SKM-1 treated with dmso at 0.1 percent for 144 hours (cell line): ENCODE measurements around the gene SYNRG.
"Not testable (repeated sequence)": the region's sequence is repeated elsewhere in the genome, so short reads cannot be mapped to it uniquely, and the experiment has no call there.

Experiments
- DNase-seq: peaks from one replicate; lab custom pipeline; 2025; ENCODE audit not compliant: unreplicated experiment; lab: John Stamatoyannopoulos, UW

Gene SYNRG

GRCh38 chr17:37541880-37542660 lies 67.1 kb downstream of the SYNRG start:
- no peak for DNase-seq

- no peak for DNase-seq
Observed at GRCh38 chr17:37538981-37539659, 70.1 kb downstream of the SYNRG start.

GRCh38 chr17:37535906-37536305 lies 73.3 kb downstream of the SYNRG start:
- no peak for DNase-seq

GRCh38 chr17:37532756-37533155 lies 76.5 kb downstream of the SYNRG start:
- DNase-seq, result no peak

GRCh38 chr17:37530420-37530819 lies 78.8 kb downstream of the SYNRG start:
- DNase-seq, result no peak

GRCh38 chr17:37527249-37527851 lies 81.9 kb downstream of the SYNRG start:
- DNase-seq, result peak; percentile 27

GRCh38 chr17:37523715-37524219 lies 85.5 kb downstream of the SYNRG start:
- no peak for DNase-seq

- no peak for DNase-seq
Observed at GRCh38 chr17:37521821-37522220, 87.4 kb downstream of the SYNRG start.

GRCh38 chr17:37520174-37520573 lies 89.0 kb downstream of the SYNRG start:
- DNase-seq, result no peak

GRCh38 chr17:37519251-37519985 lies 89.8 kb downstream of the SYNRG start:
- no peak for DNase-seq

GRCh38 chr17:37518826-37519225 lies 90.4 kb downstream of the SYNRG start:
- DNase-seq, result no peak

- DNase-seq, result no peak
Observed at GRCh38 chr17:37517881-37518280, 91.3 kb downstream of the SYNRG start.

- DNase-seq, result no peak
Observed at GRCh38 chr17:37516127-37516571, 93.1 kb downstream of the SYNRG start.

GRCh38 chr17:37513711-37514110 lies 95.5 kb downstream of the SYNRG start:
- no peak for DNase-seq

GRCh38 chr17:37512442-37513068 lies 96.7 kb downstream of the SYNRG start:
- no peak for DNase-seq

GRCh38 chr17:37511642-37512041 lies 97.6 kb downstream of the SYNRG start:
- DNase-seq, result not testable (repeated sequence)

GRCh38 chr17:37510056-37510455 lies 99.2 kb downstream of the SYNRG start:
- DNase-seq, result no peak

- no peak for DNase-seq
Observed at GRCh38 chr17:37507111-37507510, 102.1 kb downstream of the SYNRG start.

- DNase-seq, result peak; percentile 46
Observed at GRCh38 chr17:37506678-37507077, 102.5 kb downstream of the SYNRG start.

GRCh38 chr17:37505333-37505732 lies 103.9 kb downstream of the SYNRG start:
- DNase-seq, result no peak

GRCh38 chr17:37503148-37503547 lies 106.1 kb downstream of the SYNRG start:
- DNase-seq, result no peak
